ENCODE data around the gene TOMM20. TPM values are rescaled to one million over a fixed set of nuclear protein-coding genes. Genes with fewer than 3 reads are reported as not detected.

The TOMM20 gene
- total RNA-seq, 1 experiment from 2014 or later = 151 TPM

GRCh38 chr1:235102259-235102582 is 26.4 kb downstream of the TOMM20 start:
- Mint-ChIP-seq H3K4me1 (ENCODE audit: low read depth, unreplicated experiment) (peaks cover 16% of the 10 kb centered on the region), H3K36me3 (ENCODE audit: insufficient read depth, unreplicated experiment) (peaks cover 23% of the 10 kb centered on the region), H3K27me3 (ENCODE audit: unreplicated experiment) (no peaks in the 10 kb centered on the region), H3K9me3 (ENCODE audit: low read depth, unreplicated experiment) (no peaks in the 10 kb centered on the region), H3K4me3 (ENCODE audit: low read depth, unreplicated experiment) (no peak overlapping the region), H3K27ac (ENCODE audit: unreplicated experiment) (no peak overlapping the region)
- CTCF ChIA-PET = no interaction called here
- no TSS peak for BruUV-seq (replicated peaks)
- no peak for TF ChIP-seq CTCF (IDR thresholded peaks at IDR 0.05; ENCODE audit: unreplicated experiment)
- DNase-seq = no peak
- intact Hi-C loops (cut with micrococcal nuclease; ENCODE audit: unreplicated experiment) = loop anchor here (5.0 kb wide), 1 partner anchor 315 kb away; no protein-coding TSS in a partner anchor

DNA sequence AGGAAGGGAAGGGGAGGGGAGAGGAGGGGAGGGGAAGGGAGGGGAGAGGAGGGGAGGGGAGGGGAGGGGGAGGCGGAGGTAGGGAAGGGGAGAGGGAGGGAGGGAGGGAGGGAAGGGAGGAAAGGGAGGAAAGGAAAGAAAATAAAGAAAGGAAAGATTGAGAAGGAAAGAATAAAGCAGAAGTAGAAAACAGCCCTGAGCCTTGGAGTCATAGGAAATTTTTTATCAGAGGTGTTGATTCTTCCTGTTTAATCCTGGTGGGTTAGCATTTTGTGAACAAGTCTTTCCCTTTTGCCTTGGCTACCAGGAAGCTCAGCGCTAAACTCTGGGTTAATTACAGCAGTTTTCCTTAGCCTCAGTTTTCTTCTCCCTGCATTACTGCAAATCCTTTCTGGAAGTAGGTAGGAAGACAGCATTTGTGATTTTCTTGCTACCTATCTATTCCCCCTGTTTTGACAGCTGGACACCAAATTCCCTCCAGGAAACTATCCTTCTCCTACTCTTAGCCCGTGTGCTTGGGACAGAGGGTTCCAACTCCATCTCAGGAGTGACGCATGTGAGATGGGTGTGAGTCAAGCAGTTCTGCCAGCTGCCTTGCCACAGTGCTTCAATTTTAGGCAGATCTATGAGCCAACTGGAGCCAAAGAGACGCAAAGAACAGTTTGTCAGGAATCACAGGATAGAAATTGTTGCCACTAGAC is 26.9 kb downstream of the TOMM20 start:
- DNase-seq = no peak

DNA sequence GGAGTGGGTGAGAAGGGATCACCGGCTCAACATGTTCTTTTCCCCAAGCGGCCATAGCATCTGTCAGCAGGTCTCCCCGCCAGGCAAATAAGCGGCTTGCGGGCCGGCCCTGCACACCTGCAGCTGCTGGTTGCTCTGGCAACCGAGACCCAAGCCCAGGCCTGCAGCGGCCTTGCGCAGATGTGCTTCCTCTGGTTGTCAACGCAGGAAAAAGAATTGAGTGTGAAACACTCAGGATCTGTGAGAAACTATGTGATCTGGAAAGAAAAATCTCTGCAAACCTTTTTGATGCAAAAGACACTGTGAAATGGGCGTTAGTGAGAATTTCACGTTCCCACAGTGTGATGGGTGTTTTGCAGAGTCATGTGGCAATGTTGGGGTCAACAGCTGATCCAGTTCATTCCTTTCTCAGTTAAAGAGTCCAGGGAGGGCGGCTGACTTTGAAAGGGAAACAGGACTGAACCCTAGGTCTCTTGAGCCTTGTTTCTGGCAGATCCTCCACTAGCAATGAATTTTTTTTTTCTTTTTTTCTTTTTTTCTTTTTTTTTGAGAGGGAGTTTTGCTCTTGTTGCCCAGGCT is 28.4 kb downstream of the TOMM20 start:
- no peak overlapping the region for H3K4me3 Mint-ChIP-seq (ENCODE audit: low read depth, unreplicated experiment)
- no peaks in the 10 kb centered on the region for H3K27me3 Mint-ChIP-seq (ENCODE audit: unreplicated experiment)
- CTCF ChIA-PET = no interaction called here
- H3K9me3 Mint-ChIP-seq (ENCODE audit: low read depth, unreplicated experiment) = no peaks in the 10 kb centered on the region
- intact Hi-C loops (cut with micrococcal nuclease; ENCODE audit: unreplicated experiment) = loop anchor here (5.0 kb wide), 1 partner anchor 317 kb away; no protein-coding TSS in a partner anchor
- no peak for TF ChIP-seq CTCF (IDR thresholded peaks at IDR 0.05; ENCODE audit: unreplicated experiment)
- H3K27ac Mint-ChIP-seq (ENCODE audit: unreplicated experiment) = no peak overlapping the region
- BruUV-seq (replicated peaks) = no TSS peak
- DNase-seq = no peak
- peaks cover 16% of the 10 kb centered on the region for H3K4me1 Mint-ChIP-seq (ENCODE audit: low read depth, unreplicated experiment)
- H3K36me3 Mint-ChIP-seq (ENCODE audit: insufficient read depth, unreplicated experiment) = peaks cover 11% of the 10 kb centered on the region

More for the DNA sequence above, 26.9 kb downstream of the TOMM20 start:
- no TSS peak for BruUV-seq (replicated peaks)
- Mint-ChIP-seq H3K4me3 (ENCODE audit: low read depth, unreplicated experiment) (no peak overlapping the region), H3K9me3 (ENCODE audit: low read depth, unreplicated experiment) (no peaks in the 10 kb centered on the region), H3K4me1 (ENCODE audit: low read depth, unreplicated experiment) (peaks cover 16% of the 10 kb centered on the region), H3K27ac (ENCODE audit: unreplicated experiment) (no peak overlapping the region), H3K27me3 (ENCODE audit: unreplicated experiment) (no peaks in the 10 kb centered on the region), H3K36me3 (ENCODE audit: insufficient read depth, unreplicated experiment) (peaks cover 18% of the 10 kb centered on the region)
- CTCF ChIA-PET = no interaction called here
- TF ChIP-seq CTCF (IDR thresholded peaks at IDR 0.05; ENCODE audit: unreplicated experiment) = no peak
- intact Hi-C loops (cut with micrococcal nuclease; ENCODE audit: unreplicated experiment) = loop anchor here (5.0 kb wide), 1 partner anchor 316 kb away; no protein-coding TSS in a partner anchor

- no peak overlapping the region for H3K4me3 Mint-ChIP-seq (ENCODE audit: low read depth, unreplicated experiment)
- H3K9me3 Mint-ChIP-seq (ENCODE audit: low read depth, unreplicated experiment) = no peaks in the 10 kb centered on the region
- BruUV-seq (replicated peaks) = no TSS peak
- H3K27ac Mint-ChIP-seq (ENCODE audit: unreplicated experiment) = no peak overlapping the region
- CTCF ChIA-PET = interaction anchor here (0.7 kb wide), 2 partner anchors 375 to 786 kb away, joined by 4 to 7 read pairs; no protein-coding TSS in a partner anchor
- DNase-seq = no peak
- no peak for TF ChIP-seq CTCF (IDR thresholded peaks at IDR 0.05; ENCODE audit: unreplicated experiment)
- no peaks in the 10 kb centered on the region for H3K27me3 Mint-ChIP-seq (ENCODE audit: unreplicated experiment)
- peaks cover 5% of the 10 kb centered on the region for H3K36me3 Mint-ChIP-seq (ENCODE audit: insufficient read depth, unreplicated experiment)
- peaks cover 8% of the 10 kb centered on the region for H3K4me1 Mint-ChIP-seq (ENCODE audit: low read depth, unreplicated experiment)
- intact Hi-C loops (cut with micrococcal nuclease; ENCODE audit: unreplicated experiment) = no loop called here
Measured at GRCh38 chr1:235098991-235099390, 29.6 kb downstream of the TOMM20 start.

Measured in Calu3 (cell line).